Measurements from ENCODE around the gene TMPRSS9.

DNA sequence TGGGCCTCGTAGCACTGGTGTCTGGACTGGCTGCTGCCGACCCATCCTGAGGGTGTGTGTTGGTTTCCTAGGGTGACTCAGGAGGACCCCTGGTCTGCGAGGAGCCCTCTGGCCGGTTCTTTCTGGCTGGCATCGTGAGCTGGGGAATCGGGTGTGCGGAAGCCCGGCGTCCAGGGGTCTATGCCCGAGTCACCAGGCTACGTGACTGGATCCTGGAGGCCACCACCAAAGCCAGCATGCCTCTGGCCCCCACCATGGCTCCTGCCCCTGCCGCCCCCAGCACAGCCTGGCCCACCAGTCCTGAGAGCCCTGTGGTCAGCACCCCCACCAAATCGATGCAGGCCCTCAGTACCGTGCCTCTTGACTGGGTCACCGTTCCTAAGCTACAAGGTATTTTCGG lies 53.6 kb downstream of the TMPRSS9 start:
- TF ChIP-seq, protein P1, sequence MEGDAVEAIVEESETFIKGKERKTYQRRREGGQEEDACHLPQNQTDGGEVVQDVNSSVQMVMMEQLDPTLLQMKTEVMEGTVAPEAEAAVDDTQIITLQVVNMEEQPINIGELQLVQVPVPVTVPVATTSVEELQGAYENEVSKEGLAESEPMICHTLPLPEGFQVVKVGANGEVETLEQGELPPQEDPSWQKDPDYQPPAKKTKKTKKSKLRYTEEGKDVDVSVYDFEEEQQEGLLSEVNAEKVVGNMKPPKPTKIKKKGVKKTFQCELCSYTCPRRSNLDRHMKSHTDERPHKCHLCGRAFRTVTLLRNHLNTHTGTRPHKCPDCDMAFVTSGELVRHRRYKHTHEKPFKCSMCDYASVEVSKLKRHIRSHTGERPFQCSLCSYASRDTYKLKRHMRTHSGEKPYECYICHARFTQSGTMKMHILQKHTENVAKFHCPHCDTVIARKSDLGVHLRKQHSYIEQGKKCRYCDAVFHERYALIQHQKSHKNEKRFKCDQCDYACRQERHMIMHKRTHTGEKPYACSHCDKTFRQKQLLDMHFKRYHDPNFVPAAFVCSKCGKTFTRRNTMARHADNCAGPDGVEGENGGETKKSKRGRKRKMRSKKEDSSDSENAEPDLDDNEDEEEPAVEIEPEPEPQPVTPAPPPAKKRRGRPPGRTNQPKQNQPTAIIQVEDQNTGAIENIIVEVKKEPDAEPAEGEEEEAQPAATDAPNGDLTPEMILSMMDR (IDR thresholded peaks at IDR 0.05), result no peak
- TF ChIP-seq POLR2AphosphoS5 (IDR thresholded peaks at IDR 0.05; ENCODE audit: low read depth, low read length) (no peak; the same call in 1 of the 2 replicates), TCF7L2 (IDR thresholded peaks at IDR 0.05; ENCODE audit: low read depth, low read length) (no peak)
- TF ChIP-seq, protein P2, sequence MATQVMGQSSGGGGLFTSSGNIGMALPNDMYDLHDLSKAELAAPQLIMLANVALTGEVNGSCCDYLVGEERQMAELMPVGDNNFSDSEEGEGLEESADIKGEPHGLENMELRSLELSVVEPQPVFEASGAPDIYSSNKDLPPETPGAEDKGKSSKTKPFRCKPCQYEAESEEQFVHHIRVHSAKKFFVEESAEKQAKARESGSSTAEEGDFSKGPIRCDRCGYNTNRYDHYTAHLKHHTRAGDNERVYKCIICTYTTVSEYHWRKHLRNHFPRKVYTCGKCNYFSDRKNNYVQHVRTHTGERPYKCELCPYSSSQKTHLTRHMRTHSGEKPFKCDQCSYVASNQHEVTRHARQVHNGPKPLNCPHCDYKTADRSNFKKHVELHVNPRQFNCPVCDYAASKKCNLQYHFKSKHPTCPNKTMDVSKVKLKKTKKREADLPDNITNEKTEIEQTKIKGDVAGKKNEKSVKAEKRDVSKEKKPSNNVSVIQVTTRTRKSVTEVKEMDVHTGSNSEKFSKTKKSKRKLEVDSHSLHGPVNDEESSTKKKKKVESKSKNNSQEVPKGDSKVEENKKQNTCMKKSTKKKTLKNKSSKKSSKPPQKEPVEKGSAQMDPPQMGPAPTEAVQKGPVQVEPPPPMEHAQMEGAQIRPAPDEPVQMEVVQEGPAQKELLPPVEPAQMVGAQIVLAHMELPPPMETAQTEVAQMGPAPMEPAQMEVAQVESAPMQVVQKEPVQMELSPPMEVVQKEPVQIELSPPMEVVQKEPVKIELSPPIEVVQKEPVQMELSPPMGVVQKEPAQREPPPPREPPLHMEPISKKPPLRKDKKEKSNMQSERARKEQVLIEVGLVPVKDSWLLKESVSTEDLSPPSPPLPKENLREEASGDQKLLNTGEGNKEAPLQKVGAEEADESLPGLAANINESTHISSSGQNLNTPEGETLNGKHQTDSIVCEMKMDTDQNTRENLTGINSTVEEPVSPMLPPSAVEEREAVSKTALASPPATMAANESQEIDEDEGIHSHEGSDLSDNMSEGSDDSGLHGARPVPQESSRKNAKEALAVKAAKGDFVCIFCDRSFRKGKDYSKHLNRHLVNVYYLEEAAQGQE (IDR thresholded peaks at IDR 0.05; ENCODE audit: insufficient read depth in 1 of 2, low read depth in 2 of 2, low read length in 1 of 2), result no peak
